Activated gamma-delta T cell treated with Interleukin-2 at 50 U/mL for 16 hours (primary cell): ENCODE measurements around the gene HCN2.
A peak's percentile ranks its signal among the peaks of the same experiment; 100 is the strongest.
"Not testable (repeated sequence)": the region's sequence is repeated elsewhere in the genome, so short reads cannot be mapped to it uniquely, and the experiment has no call there.

Experiments used
- DNase-seq: peaks from one replicate; pipeline ENCODE4 v3.0.0-alpha.2; 2020

Gene HCN2

GRCh38 chr19:572140-572742 lies 17.4 kb upstream of the HCN2 start, which contains the start of gene BSG:
TSS of gene BSG (plus strand) at chr19:572596. CDS start at chr19:572635, 39 bp downstream.
- DNase-seq, result peak; percentile 98

GRCh38 chr19:572743-573518 lies 16.8 kb upstream of the HCN2 start:
- DNase-seq, result no peak

GRCh38 chr19:573519-573825 lies 16.2 kb upstream of the HCN2 start:
- DNase-seq, result no peak

- DNase-seq, result no peak
Measured at GRCh38 chr19:574658-575526, 14.8 kb upstream of the HCN2 start.

- DNase-seq, result no peak
Measured at GRCh38 chr19:575527-576506, 13.9 kb upstream of the HCN2 start.

- DNase-seq, result no peak
Measured at GRCh38 chr19:576768-577438, 12.8 kb upstream of the HCN2 start.

- DNase-seq, result no peak
Measured at GRCh38 chr19:577439-578392, 12.0 kb upstream of the HCN2 start.

GRCh38 chr19:579111-579841 lies 10.4 kb upstream of the HCN2 start:
- no peak for DNase-seq

- DNase-seq, result no peak
Measured at GRCh38 chr19:579842-580155, 9.9 kb upstream of the HCN2 start.

- DNase-seq, result no peak
Measured at GRCh38 chr19:580274-580835, 9.3 kb upstream of the HCN2 start.

- DNase-seq, result no peak
Measured at GRCh38 chr19:581399-582111, 8.1 kb upstream of the HCN2 start.

GRCh38 chr19:582497-583197 lies 7.0 kb upstream of the HCN2 start:
- DNase-seq, result no peak

GRCh38 chr19:583198-583967 lies 6.3 kb upstream of the HCN2 start:
- DNase-seq, result no peak

- DNase-seq, result no peak
Measured at GRCh38 chr19:583968-584239, 5.8 kb upstream of the HCN2 start.

GRCh38 chr19:584240-585001 lies 5.3 kb upstream of the HCN2 start:
- DNase-seq, result peak; percentile 68

- not testable (repeated sequence) for DNase-seq
Measured at GRCh38 chr19:585146-585545, 4.5 kb upstream of the HCN2 start.

GRCh38 chr19:585551-586110 lies 4.0 kb upstream of the HCN2 start:
- no peak for DNase-seq
